Mesodermal cell (in vitro differentiated cells): Measurements from ENCODE around the gene CLEC2L. TPM values are rescaled to one million over a fixed set of nuclear protein-coding genes. Genes with fewer than 3 reads are reported as not detected.

ENCODE experiments used
- H3K27ac ChIP-seq: 2 replicates; pipeline ENCODE4 v1.7.0; 2013; ENCODE audit warnings: mild to moderate bottlenecking, low read depth, low read length, moderate library complexity; ENCODE audit not compliant: severe bottlenecking
- H3K36me3 ChIP-seq: 2 replicates; pipeline ENCODE4 v1.7.1; 2013; ENCODE audit warnings: mild to moderate bottlenecking, low read length, moderate library complexity; ENCODE audit not compliant: control insufficient read depth, insufficient read depth
- H3K4me1 ChIP-seq: one replicate; pipeline ENCODE4 v1.7.1; 2013; ENCODE audit warnings: mild to moderate bottlenecking, low read length; ENCODE audit not compliant: insufficient read depth, control insufficient read depth, poor library complexity, severe bottlenecking
- H3K4me3 ChIP-seq: 2 replicates; pipeline ENCODE4 v1.7.0; 2013; ENCODE audit warnings: low read length, control low read depth, mild to moderate bottlenecking; ENCODE audit not compliant: insufficient read depth, poor library complexity, severe bottlenecking; ENCODE audit errors: extremely low read depth
- H3K9me3 ChIP-seq: 2 replicates; pipeline ENCODE4 v1.7.1; 2013; ENCODE audit warnings: mild to moderate bottlenecking, low read length, moderate library complexity; ENCODE audit not compliant: control insufficient read depth
- whole genome bisulfite sequencing, 2 experiments: methylation state at CpG; one replicate each; pipeline ENCODE4 v1.1.5; 2013; ENCODE audit warnings: missing lambda C conversion rate in 2 of 2; ENCODE audit not compliant: insufficient coverage in 2 of 2; 5-methylcytosine and 5-hydroxymethylcytosine counted together
- polyA plus RNA-seq, 2 experiments: library from polyadenylated mRNA; stranded (reverse); fragments of 50-300 nt; gene quantifications; one replicate each; pipeline ENCODE4 v1.2.3, GENCODE V29; 2013

Gene CLEC2L
- polyA plus RNA-seq (2013, experiment 1 of 2): not detected
- polyA plus RNA-seq (2013, experiment 2 of 2): not detected

DNA sequence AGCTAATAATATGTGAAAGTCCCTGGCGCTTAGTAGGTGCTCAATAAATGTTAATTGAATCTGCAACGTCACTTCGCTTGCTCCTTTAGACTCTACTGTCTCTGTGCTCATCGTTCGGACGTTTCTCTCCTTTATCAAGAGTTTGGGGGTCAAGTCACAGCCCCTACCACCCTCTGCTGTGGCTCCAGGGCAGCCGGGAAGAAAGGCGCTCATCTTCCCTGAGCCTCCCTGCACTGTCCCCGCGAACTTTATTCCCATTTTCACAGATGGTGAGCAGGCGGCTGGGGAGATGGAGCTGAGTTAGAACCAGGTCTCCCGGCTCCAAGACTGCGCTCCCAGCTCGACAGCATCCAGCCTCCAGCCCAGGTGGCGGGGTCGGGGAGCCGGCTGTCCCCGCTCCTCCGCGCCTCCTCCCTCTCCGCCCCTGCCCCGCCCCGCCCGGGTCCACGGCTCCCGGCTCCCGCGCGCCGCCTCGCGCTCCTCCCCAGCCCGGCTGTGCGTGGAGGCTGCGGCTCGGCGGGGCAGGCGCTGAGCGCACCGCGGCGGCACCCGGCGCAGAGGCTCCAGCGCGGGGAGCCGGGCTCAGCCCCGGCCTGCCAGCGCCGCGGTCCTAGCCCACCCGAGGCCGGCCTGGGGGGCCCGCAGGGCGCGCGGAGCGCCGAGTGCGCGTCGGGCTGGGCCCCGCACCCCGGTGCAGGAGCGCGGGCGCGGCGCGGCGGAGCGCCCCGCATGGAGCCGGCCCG, at the start of gene CLEC2L:
TSS of gene CLEC2L (plus strand) at position 487 of the 743 bp plus-strand sequence. CDS start at position 730, 243 bp downstream.
- H3K9me3 ChIP-seq: no peaks in the 10 kb centered on the region
- 4 to 5% methylated on average over 39 to 57 of the region's 75 CpGs for WGBS, 2 experiments

DNA sequence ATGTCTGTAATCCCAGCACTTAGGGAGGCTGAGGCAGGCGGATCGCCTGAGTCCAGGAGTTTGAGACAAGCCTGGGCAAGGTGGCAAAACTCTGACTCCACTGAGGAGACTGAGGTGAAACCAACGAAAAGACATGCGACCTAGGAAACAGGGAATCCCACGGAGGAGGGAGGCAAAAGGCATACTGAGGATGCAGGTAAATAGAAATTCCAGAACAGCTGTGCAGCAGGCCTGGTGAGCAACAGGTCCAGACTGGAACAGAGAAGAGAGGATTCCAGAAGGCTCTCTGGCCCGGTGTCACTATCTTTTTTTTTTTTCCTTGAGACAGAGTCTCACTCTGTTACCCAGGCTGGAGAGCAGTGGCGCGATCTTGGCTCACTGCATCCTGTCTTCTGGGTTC, 47.3 kb upstream of the CLEC2L start:
- Histone ChIP-seq H3K4me3 (no peak overlapping the region), H3K4me1 (peaks cover 14% of the 10 kb centered on the region)
- WGBS, 2 experiments: 93 to 99% methylated on average over 7 to 8 of the region's 8 CpGs

More for the DNA sequence above, at the start of gene CLEC2L:
- Histone ChIP-seq H3K4me3 (peak within 1 kb of the TSS; percentile 22), H3K36me3 (no peaks in the 10 kb centered on the region), H3K27ac (no peak within 1 kb of the TSS), H3K4me1 (no peaks in the 10 kb centered on the region)

DNA sequence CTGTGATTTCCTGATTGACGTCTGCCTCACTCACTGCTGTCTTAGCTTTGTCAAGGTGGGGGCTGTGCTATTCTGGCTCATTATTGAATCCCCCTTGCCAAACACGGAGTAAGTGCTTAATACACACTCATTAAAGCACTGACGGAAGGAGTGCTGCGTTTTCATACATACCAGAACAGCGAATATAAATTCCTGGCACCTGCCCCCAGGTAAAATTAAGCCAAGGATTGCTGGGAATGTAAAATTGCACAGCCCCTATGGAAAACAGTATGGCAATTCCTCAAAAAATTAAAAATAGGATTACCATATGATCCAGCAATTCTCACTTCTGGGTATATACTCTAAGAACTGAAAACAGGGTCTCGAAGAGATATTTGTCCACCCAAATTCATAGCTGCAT, 46.6 kb upstream of the CLEC2L start:
- H3K9me3 ChIP-seq: peaks cover 7% of the 10 kb centered on the region
- no peak overlapping the region for H3K4me3 ChIP-seq
- H3K36me3 ChIP-seq: no peaks in the 10 kb centered on the region
- H3K4me1 ChIP-seq: peaks cover 10% of the 10 kb centered on the region
- no peak overlapping the region for H3K27ac ChIP-seq
- 92 to 95% methylated on average over 3 to 4 of the region's 6 CpGs for WGBS, 2 experiments

More for the DNA sequence above, 47.3 kb upstream of the CLEC2L start:
- Histone ChIP-seq H3K36me3 (no peaks in the 10 kb centered on the region), H3K27ac (no peak overlapping the region), H3K9me3 (peaks cover 7% of the 10 kb centered on the region)

DNA sequence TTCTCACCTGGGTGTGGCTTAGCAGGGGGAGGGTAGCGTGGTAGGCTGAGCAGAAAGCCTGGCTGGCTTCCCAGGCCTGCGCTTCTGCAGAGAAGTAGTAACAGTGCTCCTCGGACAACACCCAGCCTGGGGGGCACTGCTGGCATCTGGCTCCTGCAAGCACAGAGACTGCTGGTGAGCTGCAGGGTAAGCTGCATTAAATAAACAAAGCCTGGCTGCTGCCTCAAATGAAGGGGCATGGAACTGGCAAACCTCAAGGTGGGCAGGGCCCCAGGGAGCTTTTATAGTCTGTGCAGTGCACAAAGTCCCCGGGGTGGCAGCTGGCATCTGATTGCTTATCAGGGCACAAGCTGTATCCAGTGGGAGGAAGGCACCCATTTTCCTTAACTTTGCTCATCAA, 43.9 kb upstream of the CLEC2L start:
- no peak overlapping the region for H3K4me3 ChIP-seq
- WGBS, 2 experiments: 89 to 96% methylated on average over 3 to 4 of the region's 4 CpGs
- H3K4me1 ChIP-seq: no peaks in the 10 kb centered on the region
- no peaks in the 10 kb centered on the region for H3K36me3 ChIP-seq
- no peak overlapping the region for H3K27ac ChIP-seq
- no peaks in the 10 kb centered on the region for H3K9me3 ChIP-seq

DNA sequence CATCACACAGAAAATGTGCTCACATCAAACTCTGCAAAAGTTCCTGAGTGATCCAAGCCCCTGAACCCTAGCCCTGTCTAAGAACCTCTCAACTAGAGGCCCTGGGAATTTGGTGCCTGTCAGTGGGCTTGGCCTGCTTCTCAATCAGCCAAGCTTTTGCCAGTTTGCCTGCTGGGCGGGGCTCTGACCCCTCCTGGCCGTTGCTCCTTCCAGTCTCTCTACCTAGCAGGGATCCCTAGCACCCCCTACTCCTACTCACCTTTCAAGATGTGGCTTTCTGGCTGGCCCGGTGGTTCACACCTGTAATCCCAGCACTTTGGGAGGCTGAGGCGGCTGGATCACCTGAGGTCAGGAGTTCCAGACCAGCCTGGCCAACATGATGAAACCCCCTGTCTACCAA, 42.1 kb upstream of the CLEC2L start:
- WGBS, 2 experiments: 71% methylated on average over 3 to 4 of the region's 4 CpGs
- Histone ChIP-seq H3K4me1 (no peaks in the 10 kb centered on the region), H3K4me3 (no peak overlapping the region), H3K27ac (no peak overlapping the region), H3K36me3 (no peaks in the 10 kb centered on the region), H3K9me3 (no peaks in the 10 kb centered on the region)

DNA sequence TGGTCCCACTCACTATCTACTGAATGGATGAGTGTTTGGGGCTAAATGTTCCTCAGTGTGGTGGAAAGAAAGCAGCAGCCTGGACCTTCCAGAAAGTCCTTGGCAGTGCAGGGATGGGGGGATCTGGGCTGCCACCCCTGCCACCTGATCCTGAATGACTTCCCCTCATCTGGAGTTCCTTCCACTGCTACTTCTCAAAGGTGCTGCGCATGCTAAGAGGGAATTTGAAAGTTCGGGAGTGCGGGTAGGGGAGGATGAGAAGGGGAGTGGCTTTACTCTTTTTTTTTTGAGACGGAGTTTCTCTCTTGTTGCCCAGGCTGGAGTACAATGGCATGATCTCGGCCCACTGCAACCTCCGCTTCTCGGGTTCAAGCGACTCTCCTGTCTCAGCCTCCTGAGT, 41.4 kb upstream of the CLEC2L start:
- no peaks in the 10 kb centered on the region for H3K4me1 ChIP-seq
- 20 to 85% methylated on average over 1 to 5 of the region's 8 CpGs for WGBS, 2 experiments
- no peak overlapping the region for H3K27ac ChIP-seq
- no peaks in the 10 kb centered on the region for H3K36me3 ChIP-seq
- H3K9me3 ChIP-seq: no peaks in the 10 kb centered on the region
- no peak overlapping the region for H3K4me3 ChIP-seq

DNA sequence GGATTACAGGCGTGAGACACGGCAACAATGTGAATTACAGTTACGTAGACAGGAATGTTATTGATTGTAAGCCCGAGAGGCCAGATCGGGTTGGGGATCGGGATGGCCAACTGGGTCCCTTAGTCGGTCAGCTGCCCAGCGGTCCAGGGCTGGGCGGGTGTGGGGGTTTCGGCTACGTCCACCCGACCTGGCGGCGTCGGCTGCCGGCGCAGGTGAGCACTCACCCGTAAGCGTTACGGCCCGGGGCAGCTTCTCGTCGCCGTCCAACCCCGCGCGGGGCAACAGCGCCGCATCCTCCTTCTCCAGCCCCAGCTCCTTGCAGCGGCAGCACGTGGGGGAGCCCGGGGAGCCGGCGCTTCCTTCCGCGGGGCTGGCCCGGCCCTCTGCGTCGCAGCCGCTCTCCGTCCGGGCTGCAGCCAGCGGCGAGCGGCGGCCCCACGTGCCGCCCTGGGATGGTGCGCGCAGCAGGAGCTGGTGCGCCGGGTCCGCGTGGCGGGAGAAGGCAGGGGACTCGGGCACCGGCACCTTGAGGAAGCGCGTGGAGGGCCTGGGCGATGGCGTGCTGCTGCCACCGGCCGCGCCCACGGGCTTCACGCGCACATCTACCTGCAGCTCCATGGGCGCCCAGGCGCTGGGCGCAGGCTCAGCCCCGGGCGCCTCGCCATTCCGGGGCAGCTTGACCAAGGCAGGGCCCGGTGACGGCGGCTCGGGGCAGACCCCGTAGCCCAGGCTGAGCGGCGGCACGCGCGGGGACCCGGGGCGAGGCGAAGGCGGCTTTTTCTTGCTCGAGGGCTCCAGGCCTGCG, 40.6 kb upstream of the CLEC2L start:
- Histone ChIP-seq H3K36me3 (no peaks in the 10 kb centered on the region), H3K4me1 (no peaks in the 10 kb centered on the region), H3K4me3 (peak overlapping the region; percentile 32), H3K27ac (no peak overlapping the region), H3K9me3 (no peaks in the 10 kb centered on the region)
- WGBS, 2 experiments: 2 to 6% methylated on average over 70 to 75 of the region's 90 CpGs

DNA sequence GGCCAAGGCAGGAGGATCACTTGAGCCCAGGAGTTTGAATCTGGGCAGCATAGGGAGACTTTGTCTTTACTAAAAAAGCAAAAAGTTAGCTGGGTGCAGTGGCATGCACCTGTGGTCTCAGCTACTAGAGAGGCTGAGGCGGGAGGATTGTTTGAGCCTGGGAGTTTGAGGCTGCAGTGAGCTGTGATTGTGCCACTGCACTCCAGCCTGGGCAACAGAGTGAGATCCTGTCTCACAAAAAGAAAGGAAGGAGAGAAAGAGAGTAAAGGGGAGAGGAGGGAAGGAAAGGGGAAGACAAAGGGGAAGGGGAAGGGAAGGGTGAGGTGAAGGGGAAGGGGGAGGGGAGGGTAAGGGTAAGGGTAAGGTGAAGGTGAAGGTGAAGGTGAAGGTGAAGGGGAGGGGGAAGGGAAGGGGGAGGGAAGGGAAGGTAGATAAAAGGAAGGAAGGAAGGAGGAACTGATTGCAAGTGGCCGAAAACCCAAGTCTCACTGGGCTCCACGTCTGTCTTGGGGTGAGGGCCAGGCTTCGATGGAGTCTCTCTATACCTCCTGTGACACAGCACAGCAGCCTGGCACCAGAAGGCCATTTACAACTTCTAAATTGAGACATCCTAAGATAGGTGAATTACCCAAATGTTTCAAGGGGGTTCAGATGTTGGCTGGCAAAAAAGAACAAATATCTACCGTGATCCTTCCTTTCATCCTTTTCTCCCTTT, 36.0 kb upstream of the CLEC2L start:
- WGBS, 2 experiments: 79 to 100% methylated on average over 1 to 4 of the region's 5 CpGs
- Histone ChIP-seq H3K9me3 (peaks cover 2% of the 10 kb centered on the region), H3K36me3 (no peaks in the 10 kb centered on the region), H3K27ac (no peak overlapping the region), H3K4me1 (peaks cover 3% of the 10 kb centered on the region), H3K4me3 (no peak overlapping the region)

DNA sequence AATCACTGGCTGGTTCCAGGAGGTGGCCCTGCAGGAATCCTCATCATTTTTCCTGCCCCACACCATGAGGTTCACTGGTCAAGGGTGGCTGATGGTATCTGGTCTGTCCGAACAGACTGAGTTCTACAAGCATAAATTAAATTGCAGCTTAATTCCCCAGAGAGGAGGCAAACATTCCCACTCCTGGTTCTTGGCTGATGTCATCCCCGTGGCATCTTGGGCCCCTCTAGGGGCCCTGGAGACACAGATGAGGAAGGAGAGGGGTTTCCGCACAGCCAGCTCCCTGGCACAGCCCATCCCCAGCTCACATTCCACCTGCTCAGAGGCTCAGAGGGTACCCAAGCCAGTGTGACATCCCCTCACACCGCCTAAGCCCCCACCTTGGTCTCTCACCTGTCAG, 34.7 kb upstream of the CLEC2L start:
- peaks cover 6% of the 10 kb centered on the region for H3K9me3 ChIP-seq
- no peak overlapping the region for H3K4me3 ChIP-seq
- H3K36me3 ChIP-seq: no peaks in the 10 kb centered on the region
- WGBS, 2 experiments: 67 to 90% methylated on average over 1 to 2 of the region's 4 CpGs
- H3K27ac ChIP-seq: no peak overlapping the region
- peaks cover 3% of the 10 kb centered on the region for H3K4me1 ChIP-seq

DNA sequence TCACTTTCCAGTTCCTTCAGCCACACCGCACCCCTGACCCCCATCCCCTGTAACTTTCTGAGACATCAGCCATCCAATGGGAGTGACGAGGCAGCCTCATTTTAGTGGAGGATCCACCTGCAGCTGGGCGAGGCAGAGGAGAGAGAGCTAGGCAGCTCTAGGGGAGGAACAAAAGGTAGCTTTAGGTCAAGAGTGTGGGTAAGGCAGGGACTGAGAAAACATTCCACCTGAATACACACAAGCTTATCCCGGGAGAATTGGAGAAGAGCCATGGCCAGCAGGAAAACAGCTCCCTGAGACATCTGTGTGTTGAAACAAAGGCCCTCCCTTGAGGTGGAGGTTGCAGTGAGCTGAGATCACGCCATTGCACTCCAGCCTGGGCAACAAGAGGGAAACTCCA, 33.4 kb upstream of the CLEC2L start:
- Histone ChIP-seq H3K36me3 (no peaks in the 10 kb centered on the region), H3K4me1 (peaks cover 3% of the 10 kb centered on the region), H3K4me3 (no peak overlapping the region), H3K27ac (no peak overlapping the region), H3K9me3 (peaks cover 6% of the 10 kb centered on the region)
- WGBS, 2 experiments: 65 to 100% methylated on average over 1 to 2 of the region's 5 CpGs
